ENCODE data around the gene CERS2.

CERS2 gene

GRCh38 chr1:150981805-150982712 lies 7.4 kb upstream of the CERS2 start, which contains the start of gene ANXA9:
Gene ANXA9, plus strand, starts transcription at chr1:150982292. Its CDS starts 814 bp downstream, at chr1:150983106.
- no peak for TF ChIP-seq Cebpa-rat (IDR thresholded peaks at IDR 0.05)
- Histone ChIP-seq H3K27me3 (no peaks in the 10 kb centered on the region), H4K20me1 (no peaks in the 10 kb centered on the region), H3K4me3 (no peak within 1 kb of the TSS), H3K9me3 (no peaks in the 10 kb centered on the region), H3K36me3 (no peaks in the 10 kb centered on the region), H3K4me2 (peak within 1 kb of the TSS; percentile 53), H3K27ac (peak within 1 kb of the TSS; percentile 61), H3K9ac (peak within 1 kb of the TSS; percentile 25), H3K4me1 (peaks cover 60% of the 10 kb centered on the region)

- Histone ChIP-seq H3K27ac (peak overlapping the region; percentile 61), H3K36me3 (no peaks in the 10 kb centered on the region), H3K4me1 (peaks cover 68% of the 10 kb centered on the region), H3K9ac (peak overlapping the region; percentile 25), H3K9me3 (no peaks in the 10 kb centered on the region), H3K27me3 (no peaks in the 10 kb centered on the region), H3K4me2 (peak overlapping the region; percentile 53), H3K4me3 (no peak overlapping the region), H4K20me1 (no peaks in the 10 kb centered on the region)
- TF ChIP-seq Cebpa-rat (IDR thresholded peaks at IDR 0.05): peak; percentile 46; the same call in 1 of the 2 replicates
Measured at GRCh38 chr1:150981177-150981804, 6.7 kb upstream of the CERS2 start.

- Histone ChIP-seq H3K36me3 (no peaks in the 10 kb centered on the region), H3K9me3 (no peaks in the 10 kb centered on the region), H3K9ac (peak overlapping the region; percentile 62), H3K27ac (no peak overlapping the region), H3K27me3 (no peaks in the 10 kb centered on the region), H4K20me1 (no peaks in the 10 kb centered on the region), H3K4me1 (peaks cover 79% of the 10 kb centered on the region), H3K4me2 (peak overlapping the region; percentile 74), H3K4me3 (peak overlapping the region; percentile 41)
- no peak for TF ChIP-seq Cebpa-rat (IDR thresholded peaks at IDR 0.05)
Measured at GRCh38 chr1:150979092-150980056, 4.7 kb upstream of the CERS2 start.

- H3K4me3 ChIP-seq: peak overlapping the region; percentile 5; the same call in 1 of the 2 replicates
Measured at GRCh38 chr1:150976879-150977694, 2.5 kb upstream of the CERS2 start.

GRCh38 chr1:150976401-150976821 lies 1.8 kb upstream of the CERS2 start:
- no peak for TF ChIP-seq Cebpa-rat (IDR thresholded peaks at IDR 0.05)
- peaks cover 25% of the 10 kb centered on the region for H4K20me1 ChIP-seq
- no peaks in the 10 kb centered on the region for H3K27me3 ChIP-seq
- 0 out of 2 replicates have a peak, but pooled peaks cover 6% of the 10 kb centered on the region for H3K36me3 ChIP-seq
- 0 out of 2 replicates have a peak overlapping the region, but pooled peaks have one; percentile 5 for H3K27ac ChIP-seq
- peak overlapping the region; percentile 76 for H3K4me2 ChIP-seq
- H3K9me3 ChIP-seq: no peaks in the 10 kb centered on the region
- H3K9ac ChIP-seq: 0 out of 2 replicates have a peak overlapping the region, but pooled peaks have one; percentile 30
- peaks cover 82% of the 10 kb centered on the region for H3K4me1 ChIP-seq
- H3K4me3 ChIP-seq: no peak overlapping the region

More at GRCh38 chr1:150976879-150977694, 2.5 kb upstream of the CERS2 start:
- Histone ChIP-seq H3K36me3 (no peaks in the 10 kb centered on the region), H3K27me3 (no peaks in the 10 kb centered on the region), H3K9me3 (no peaks in the 10 kb centered on the region), H3K4me2 (peak overlapping the region; percentile 76), H4K20me1 (peaks cover 18% of the 10 kb centered on the region), H3K9ac (peak overlapping the region; percentile 30; the same call in 1 of the 2 replicates), H3K27ac (0 out of 2 replicates have a peak overlapping the region, but pooled peaks have one; percentile 5), H3K4me1 (peaks cover 82% of the 10 kb centered on the region)
- no peak for TF ChIP-seq Cebpa-rat (IDR thresholded peaks at IDR 0.05)

- peak overlapping the region; percentile 97 for H3K4me3 ChIP-seq
- H3K4me1 ChIP-seq: peaks cover 73% of the 10 kb centered on the region
- no peaks in the 10 kb centered on the region for H3K27me3 ChIP-seq
- no peaks in the 10 kb centered on the region for H3K9me3 ChIP-seq
- peak overlapping the region; percentile 97 for H3K27ac ChIP-seq
- peak overlapping the region; percentile 98 for H3K9ac ChIP-seq
- H3K4me2 ChIP-seq: peak overlapping the region; percentile 100
- no peak for TF ChIP-seq Cebpa-rat (IDR thresholded peaks at IDR 0.05)
- H4K20me1 ChIP-seq: peaks cover 49% of the 10 kb centered on the region
- peaks cover 24% of the 10 kb centered on the region for H3K36me3 ChIP-seq
Measured at GRCh38 chr1:150973836-150974579, 627 bp downstream of the CERS2 start.

GRCh38 chr1:150973258-150973835 lies 1.3 kb downstream of the CERS2 start:
- Histone ChIP-seq H3K9ac (peak overlapping the region; percentile 98), H3K4me3 (peak overlapping the region; percentile 97), H3K4me2 (peak overlapping the region; percentile 100), H4K20me1 (peaks cover 56% of the 10 kb centered on the region), H3K27me3 (no peaks in the 10 kb centered on the region), H3K9me3 (no peaks in the 10 kb centered on the region), H3K4me1 (peaks cover 66% of the 10 kb centered on the region), H3K36me3 (peaks cover 31% of the 10 kb centered on the region), H3K27ac (peak overlapping the region; percentile 97)
- no peak for TF ChIP-seq Cebpa-rat (IDR thresholded peaks at IDR 0.05)

Measured in BLaER1 (cell line).